CD14-positive monocyte (primary cell): ENCODE results near the gene UNC5A. TPM values are rescaled to one million over a fixed set of nuclear protein-coding genes. Genes with fewer than 3 reads are reported as not detected.
A peak's percentile ranks its signal among the peaks of the same experiment; 100 is the strongest.

Experiments
- DNase-seq, 3 donors: peaks; one replicate each; pipeline ENCODE4 v3.0.0-alpha.2; 2011 to 2022
- H2AFZ ChIP-seq: 2 replicates; pipeline ENCODE4 v1.6.0; 2012; ENCODE audit warnings: mild to moderate bottlenecking, low read depth, low read length, inconsistent platforms; ENCODE audit not compliant: insufficient read depth, poor library complexity, severe bottlenecking
- H3K27ac ChIP-seq, 2 donors: 1 replicate in 1 of 2; 2 replicates in 1 of 2; pipeline ENCODE4 v1.5.1; 2012 to 2013; ENCODE audit warnings: low read length in 2 of 2, control low read depth in 1 of 2, inconsistent platforms in 1 of 2, low read depth in 1 of 2, mild to moderate bottlenecking in 1 of 2
- H3K27me3 ChIP-seq, 2 donors: one replicate each; pipeline versions ENCODE4 v1.6.0 to v1.6.1; 2011 to 2013; ENCODE audit warnings: low read length in 2 of 2; ENCODE audit not compliant: control insufficient read depth in 2 of 2, insufficient read depth in 2 of 2
- H3K36me3 ChIP-seq, 2 donors: replicated peaks in 1 of 2; 1 replicate in 1 of 2; 2 replicates in 1 of 2; pipeline versions ENCODE4 v1.5.1 to v1.6.1; 2012 to 2013; ENCODE audit warnings: low read length in 2 of 2, control low read depth in 1 of 2, inconsistent platforms in 1 of 2, mild to moderate bottlenecking in 1 of 2; ENCODE audit not compliant: insufficient read depth in 2 of 2, control insufficient read depth in 1 of 2
- H3K4me1 ChIP-seq, 2 donors: 1 replicate in 1 of 2; 2 replicates in 1 of 2; pipeline versions ENCODE4 v1.5.1 to v1.6.1; 2012 to 2013; ENCODE audit warnings: low read length in 2 of 2, control low read depth in 1 of 2, inconsistent platforms in 1 of 2, mild to moderate bottlenecking in 1 of 2, moderate library complexity in 1 of 2; ENCODE audit not compliant: insufficient read depth in 2 of 2, control insufficient read depth in 1 of 2
- H3K4me2 ChIP-seq: replicated peaks from 2 replicates; pipeline ENCODE3; 2012; ENCODE audit warnings: low read length, moderate library complexity, mild to moderate bottlenecking; ENCODE audit not compliant: poor library complexity, severe bottlenecking; ENCODE audit errors: extremely low read depth
- H3K4me3 ChIP-seq, 3 experiments: fragments of 200-600 bp in 1 of 3; sonication (generic) in 1 of 3; replicated peaks in 1 of 3; 1 replicate in 2 of 3; 2 replicates in 1 of 3; pipeline ENCODE4 v1.5.1; 2011 to 2013; ENCODE audit warnings: low read length in 3 of 3, mild to moderate bottlenecking in 3 of 3, control low read depth in 2 of 3, low read depth in 2 of 3, inconsistent platforms in 1 of 3, moderate library complexity in 1 of 3
- H3K79me2 ChIP-seq: 2 replicates; pipeline ENCODE4 v1.6.0; 2012; ENCODE audit warnings: mild to moderate bottlenecking, control low read depth, inconsistent platforms, low read length, moderate library complexity; ENCODE audit not compliant: insufficient read depth
- H3K9ac ChIP-seq: 2 replicates; pipeline ENCODE4 v1.6.0; 2017; ENCODE audit warnings: low read length, mild to moderate bottlenecking; ENCODE audit not compliant: insufficient read depth, poor library complexity, severe bottlenecking
- H3K9me3 ChIP-seq, 2 donors: replicated peaks in 1 of 2; 1 replicate in 1 of 2; 2 replicates in 1 of 2; pipeline versions ENCODE4 v1.5.1 to v1.6.1; 2012 to 2013; ENCODE audit warnings: low read length in 2 of 2, control low read depth in 1 of 2; ENCODE audit not compliant: control insufficient read depth in 1 of 2, insufficient read depth in 1 of 2
- H4K20me1 ChIP-seq: 2 replicates; pipeline ENCODE4 v1.6.0; 2012; ENCODE audit warnings: mild to moderate bottlenecking, low read length, control low read depth, moderate library complexity; ENCODE audit not compliant: insufficient read depth
- H3K27ac Mint-ChIP-seq, 7 donors: one replicate each; pipeline ENCODE4 v1.8.0; 2020; ENCODE audit warnings: mild to moderate bottlenecking in 7 of 7, mixed read lengths in 7 of 7, moderate library complexity in 6 of 7, inconsistent platforms in 2 of 7
- H3K27me3 Mint-ChIP-seq, 3 donors: one replicate each; pipeline ENCODE4 v1.8.0; 2021 to 2022; ENCODE audit warnings: low read depth in 3 of 3, mild to moderate bottlenecking in 3 of 3, mixed read lengths in 3 of 3, moderate library complexity in 3 of 3, inconsistent platforms in 1 of 3
- H3K36me3 Mint-ChIP-seq, 2 donors: one replicate each; pipeline ENCODE4 v1.8.0; 2020; ENCODE audit warnings: mixed read lengths in 2 of 2, inconsistent platforms in 1 of 2, mild to moderate bottlenecking in 1 of 2
- H3K4me1 Mint-ChIP-seq: one replicate; pipeline ENCODE4 v1.8.0; 2020; ENCODE audit warnings: mild to moderate bottlenecking, mixed read lengths
- H3K4me3 Mint-ChIP-seq, 2 donors: one replicate each; pipeline ENCODE4 v1.8.0; 2020; ENCODE audit warnings: mild to moderate bottlenecking in 2 of 2, mixed read lengths in 2 of 2, moderate library complexity in 1 of 2
- H3K9me3 Mint-ChIP-seq, 7 donors: one replicate each; pipeline ENCODE4 v1.8.0; 2020 to 2022; ENCODE audit warnings: mixed read lengths in 7 of 7, mild to moderate bottlenecking in 6 of 7, moderate library complexity in 6 of 7, inconsistent platforms in 2 of 7
- WGBS: methylation state at CpG from one replicate; pipeline ENCODE4 v1.1.5; 2013; ENCODE audit warnings: missing lambda C conversion rate; ENCODE audit not compliant: insufficient coverage; 5-methylcytosine and 5-hydroxymethylcytosine counted together
- intact Hi-C, 2 donors: fragments of 100-400 bp; cut with micrococcal nuclease; formaldehyde crosslinking; loops; one replicate each; pipeline versions ENCODE4 v1.15.0 to v1.15.1; 2023
- polyA plus RNA-seq, 3 donors: library from polyadenylated mRNA; depleted of rRNA in 1 of 3; unstranded in 2 of 3; stranded (reverse) in 1 of 3; fragments of 300-500 nt in 2 of 3; fragments of >200 nt in 1 of 3; fragmentation: Illumina TruSeq in 2 of 3; gene quantifications; 1 replicate in 2 of 3; 2 replicates in 1 of 3; pipeline ENCODE4 v1.2.3, GENCODE V29; 2012 to 2021
- TF ChIP-seq, protein P1 (sequence below): fragments of 200-600 bp; IDR thresholded peaks from one replicate; pipeline ENCODE4 v1.8.0; 2022; ENCODE audit warnings: antibody characterized with exemption, mild to moderate bottlenecking

The UNC5A gene
- polyA plus RNA-seq, 3 donors, result 0.03 to 0.07 TPM; not detected in 1

DNA sequence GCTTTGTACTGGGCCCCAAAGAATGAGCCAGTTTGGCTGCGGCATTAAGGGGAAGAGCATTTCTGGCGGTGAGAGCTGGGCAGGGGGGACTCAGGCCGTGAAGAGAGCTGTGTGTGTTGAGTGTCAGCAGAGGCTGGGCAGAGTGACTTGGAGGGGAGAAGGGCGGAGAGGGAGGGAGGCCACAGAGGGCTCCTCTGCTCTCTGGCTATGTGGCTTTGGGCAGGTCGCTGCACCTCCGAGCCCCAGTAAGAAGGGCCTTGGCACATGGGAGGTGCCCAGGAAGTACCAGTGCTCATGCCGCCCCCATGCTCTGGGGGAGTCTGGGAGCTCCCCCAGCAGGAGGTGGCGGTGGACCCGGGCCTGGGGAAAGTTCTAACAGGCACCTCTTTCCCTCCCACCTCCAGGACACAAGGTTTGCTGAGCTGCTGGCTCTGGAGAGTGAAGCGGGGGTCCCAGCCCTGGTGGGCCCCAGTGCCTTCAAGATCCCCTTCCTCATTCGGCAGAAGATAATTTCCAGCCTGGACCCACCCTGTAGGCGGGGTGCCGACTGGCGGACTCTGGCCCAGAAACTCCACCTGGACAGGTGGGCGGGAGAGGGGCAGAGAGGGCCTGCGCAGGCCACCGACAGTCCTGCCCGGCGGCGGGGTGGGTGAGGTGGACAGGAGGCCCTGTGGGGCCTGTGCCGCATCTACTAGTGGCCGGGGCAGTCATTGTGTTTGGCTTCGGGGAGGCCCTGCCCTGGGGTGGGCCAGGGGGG lies 68.7 kb downstream of the UNC5A start:
- Mint-ChIP-seq H3K4me3 (no peak overlapping the region), H3K9me3 (peaks cover 0 to 8% (median 1%) of the 10 kb centered on the region in 7 donors), H3K27me3 (peaks cover 5 to 24% (median 14%) of the 10 kb centered on the region in 3 donors), H3K27ac (peak overlapping the region in 3 of 7 donors; percentile 1 to 30 (median 15)), H3K36me3 (peaks cover 39 to 45% of the 10 kb centered on the region in 2 donors), H3K4me1 (peaks cover 15% of the 10 kb centered on the region)
- H3K4me3 ChIP-seq, result no peak overlapping the region
- peaks cover 42 to 44% of the 10 kb centered on the region in 2 donors for H3K36me3 ChIP-seq
- H3K27ac ChIP-seq, result no peak overlapping the region
- H3K9me3 ChIP-seq, result no peaks in the 10 kb centered on the region
- peaks cover 100% of the 10 kb centered on the region for H4K20me1 ChIP-seq
- H3K9ac ChIP-seq, result no peak overlapping the region
- 90% methylated on average over 13 of the region's 23 CpGs for whole genome bisulfite sequencing
- no peak overlapping the region for H3K4me2 ChIP-seq
- H2AFZ ChIP-seq, result no peak overlapping the region
- TF ChIP-seq, protein P1, sequence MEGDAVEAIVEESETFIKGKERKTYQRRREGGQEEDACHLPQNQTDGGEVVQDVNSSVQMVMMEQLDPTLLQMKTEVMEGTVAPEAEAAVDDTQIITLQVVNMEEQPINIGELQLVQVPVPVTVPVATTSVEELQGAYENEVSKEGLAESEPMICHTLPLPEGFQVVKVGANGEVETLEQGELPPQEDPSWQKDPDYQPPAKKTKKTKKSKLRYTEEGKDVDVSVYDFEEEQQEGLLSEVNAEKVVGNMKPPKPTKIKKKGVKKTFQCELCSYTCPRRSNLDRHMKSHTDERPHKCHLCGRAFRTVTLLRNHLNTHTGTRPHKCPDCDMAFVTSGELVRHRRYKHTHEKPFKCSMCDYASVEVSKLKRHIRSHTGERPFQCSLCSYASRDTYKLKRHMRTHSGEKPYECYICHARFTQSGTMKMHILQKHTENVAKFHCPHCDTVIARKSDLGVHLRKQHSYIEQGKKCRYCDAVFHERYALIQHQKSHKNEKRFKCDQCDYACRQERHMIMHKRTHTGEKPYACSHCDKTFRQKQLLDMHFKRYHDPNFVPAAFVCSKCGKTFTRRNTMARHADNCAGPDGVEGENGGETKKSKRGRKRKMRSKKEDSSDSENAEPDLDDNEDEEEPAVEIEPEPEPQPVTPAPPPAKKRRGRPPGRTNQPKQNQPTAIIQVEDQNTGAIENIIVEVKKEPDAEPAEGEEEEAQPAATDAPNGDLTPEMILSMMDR, result no peak
- H3K4me1 ChIP-seq, result no peaks in the 10 kb centered on the region
- no peaks in the 10 kb centered on the region for H3K27me3 ChIP-seq
- no peaks in the 10 kb centered on the region for H3K79me2 ChIP-seq
- no peak for DNase-seq
- intact Hi-C loops, result no loop called here

DNA sequence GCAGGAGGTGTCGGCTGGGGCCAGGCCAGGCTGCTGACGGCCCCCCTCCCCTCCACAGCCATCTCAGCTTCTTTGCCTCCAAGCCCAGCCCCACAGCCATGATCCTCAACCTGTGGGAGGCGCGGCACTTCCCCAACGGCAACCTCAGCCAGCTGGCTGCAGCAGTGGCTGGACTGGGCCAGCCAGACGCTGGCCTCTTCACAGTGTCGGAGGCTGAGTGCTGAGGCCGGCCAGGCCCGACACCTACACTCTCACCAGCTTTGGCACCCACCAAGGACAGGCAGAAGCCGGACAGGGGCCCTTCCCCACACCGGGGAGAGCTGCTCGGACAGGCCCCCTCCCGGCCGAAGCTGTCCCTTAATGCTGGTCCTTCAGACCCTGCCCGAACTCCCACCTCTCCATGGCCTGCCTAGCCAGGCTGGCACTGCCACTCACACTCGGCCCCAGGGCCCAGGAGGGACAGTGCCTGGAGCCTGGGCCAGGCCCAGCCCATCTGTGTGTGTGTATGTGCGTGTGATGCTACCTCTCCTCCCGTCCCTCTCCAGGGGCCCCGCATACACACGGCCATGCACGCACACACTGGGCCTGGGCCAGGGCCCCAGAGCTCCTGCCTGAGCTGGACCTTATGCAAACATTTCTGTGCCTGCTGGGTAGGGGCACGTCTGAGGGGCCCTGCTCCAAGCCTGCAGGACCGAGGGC lies 69.5 kb downstream of the UNC5A start:
- no peak overlapping the region for H3K4me3 Mint-ChIP-seq
- Histone ChIP-seq H3K36me3 (peaks cover 50 to 51% of the 10 kb centered on the region in 2 donors), H2AFZ (no peak overlapping the region), H3K4me2 (no peak overlapping the region), H3K79me2 (no peaks in the 10 kb centered on the region), H3K9ac (no peak overlapping the region), H3K9me3 (no peaks in the 10 kb centered on the region), H3K27ac (no peak overlapping the region), H3K4me3 (no peak overlapping the region), H3K27me3 (no peaks in the 10 kb centered on the region), H4K20me1 (peaks cover 100% of the 10 kb centered on the region), H3K4me1 (no peaks in the 10 kb centered on the region)
- H3K27ac Mint-ChIP-seq, result no peak overlapping the region
- peaks cover 0 to 4% (median 1%) of the 10 kb centered on the region in 7 donors for H3K9me3 Mint-ChIP-seq
- DNase-seq, result no peak
- peaks cover 46 to 52% of the 10 kb centered on the region in 2 donors for H3K36me3 Mint-ChIP-seq
- peaks cover 5 to 18% (median 14%) of the 10 kb centered on the region in 3 donors for H3K27me3 Mint-ChIP-seq
- peaks cover 15% of the 10 kb centered on the region for H3K4me1 Mint-ChIP-seq
- WGBS, result 88% methylated on average over 20 of the region's 23 CpGs
- TF ChIP-seq, protein P1, result no peak
- intact Hi-C loops, result no loop called here
